Cerebellar cortex (tissue), 1 donor: ENCODE results near the gene GRAP2.

Experiments
- DNase-seq: peaks from one replicate; pipeline ENCODE4 v3.0.0-alpha.2; 2015; ENCODE audit warnings: low spot score

The GRAP2 gene

DNA sequence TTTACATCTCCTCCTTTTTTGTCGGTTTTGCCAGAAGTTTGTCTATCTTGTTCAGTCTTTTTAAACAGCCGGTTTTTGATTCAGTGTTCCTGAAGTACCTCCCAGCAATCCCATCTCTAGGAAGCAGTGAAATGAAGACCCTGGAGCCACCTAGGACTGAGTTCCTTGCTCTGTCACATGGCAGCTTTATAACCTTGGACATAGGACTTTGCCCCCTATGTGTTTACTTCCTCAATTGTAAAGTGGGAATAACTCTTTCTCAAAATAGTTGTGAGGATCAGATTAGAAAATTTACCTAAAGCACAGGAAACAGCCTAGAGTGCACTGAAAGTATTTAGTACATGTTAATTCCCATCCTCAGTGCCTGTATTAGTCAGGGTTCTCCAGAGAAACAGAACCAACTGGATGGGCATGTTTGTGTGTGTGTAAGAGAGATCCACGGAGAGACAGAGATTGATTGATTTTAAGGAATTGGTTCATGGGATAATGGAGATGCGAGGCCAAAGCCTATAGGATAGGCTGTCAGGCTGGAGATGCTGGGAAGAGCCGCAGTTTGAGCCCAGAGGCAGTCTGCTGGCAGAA lies 113.9 kb downstream of the GRAP2 start:
- no peak for DNase-seq

DNA sequence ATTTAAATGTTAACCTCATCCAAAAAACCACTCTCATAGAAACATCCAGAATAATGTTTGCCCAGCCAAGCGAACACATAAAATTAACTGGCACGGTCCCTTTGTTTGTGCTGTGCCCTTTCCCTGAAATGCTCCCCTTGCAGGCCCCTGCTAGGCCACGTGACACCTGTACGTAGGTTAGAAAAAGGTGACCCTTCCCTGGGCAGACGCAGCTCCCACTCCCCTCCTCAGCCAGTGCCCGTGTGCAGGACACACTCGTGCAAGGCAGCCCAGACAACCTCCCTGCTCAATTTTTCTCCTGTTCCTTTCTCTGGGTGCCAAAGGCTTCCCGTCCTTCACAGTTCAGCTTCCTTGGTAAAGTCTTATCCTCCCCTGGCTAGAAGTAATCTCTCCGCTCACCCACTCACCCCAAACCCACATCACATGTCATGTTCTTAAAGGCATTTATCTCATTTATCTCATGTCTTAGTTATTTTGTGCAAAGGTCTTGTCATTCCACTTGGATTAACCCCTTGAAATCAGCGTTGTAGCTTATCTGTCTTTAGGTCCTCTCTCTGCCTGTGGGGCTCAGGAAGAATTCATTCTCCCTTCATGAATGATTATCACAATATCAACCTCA lies 114.6 kb downstream of the GRAP2 start:
- no peak for DNase-seq

DNA sequence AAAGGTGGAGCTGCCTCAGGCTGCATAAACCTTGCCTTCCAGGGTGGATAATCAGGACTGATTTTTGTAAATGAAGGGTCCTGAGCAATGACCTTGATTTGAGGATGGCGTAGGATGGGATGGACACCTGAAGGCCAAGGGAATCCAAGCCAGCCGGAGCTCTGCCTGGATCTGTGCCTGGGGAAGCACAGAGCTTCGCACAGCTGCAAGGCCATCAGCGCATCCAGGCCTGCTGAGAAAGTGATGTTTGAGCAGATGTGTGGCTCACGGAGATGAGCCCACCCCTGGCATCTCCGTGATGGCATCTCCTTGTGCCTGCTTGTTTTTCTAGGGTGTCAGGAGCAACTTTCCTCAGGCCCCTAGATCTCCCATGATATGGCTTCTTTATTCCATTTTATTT lies 117.2 kb downstream of the GRAP2 start:
- DNase-seq = no peak

DNA sequence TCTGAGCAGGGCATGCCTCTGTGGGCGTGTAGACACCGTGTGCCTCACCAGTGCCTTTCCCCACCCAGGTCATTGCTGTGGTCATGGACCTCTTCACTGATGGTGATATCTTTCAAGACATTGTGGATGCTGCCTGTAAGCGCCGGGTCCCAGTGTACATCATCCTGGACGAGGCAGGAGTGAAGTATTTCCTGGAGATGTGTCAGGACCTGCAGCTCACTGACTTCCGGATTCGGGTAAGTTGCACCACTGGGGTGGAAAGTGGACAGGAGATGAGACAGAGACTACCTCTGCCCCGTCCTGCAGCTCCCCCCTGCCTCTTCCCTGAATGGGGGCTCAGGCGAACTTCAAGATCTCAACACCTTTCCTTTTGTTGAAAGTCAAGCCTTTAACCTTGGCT lies 118.2 kb downstream of the GRAP2 start:
- DNase-seq = no peak

DNA sequence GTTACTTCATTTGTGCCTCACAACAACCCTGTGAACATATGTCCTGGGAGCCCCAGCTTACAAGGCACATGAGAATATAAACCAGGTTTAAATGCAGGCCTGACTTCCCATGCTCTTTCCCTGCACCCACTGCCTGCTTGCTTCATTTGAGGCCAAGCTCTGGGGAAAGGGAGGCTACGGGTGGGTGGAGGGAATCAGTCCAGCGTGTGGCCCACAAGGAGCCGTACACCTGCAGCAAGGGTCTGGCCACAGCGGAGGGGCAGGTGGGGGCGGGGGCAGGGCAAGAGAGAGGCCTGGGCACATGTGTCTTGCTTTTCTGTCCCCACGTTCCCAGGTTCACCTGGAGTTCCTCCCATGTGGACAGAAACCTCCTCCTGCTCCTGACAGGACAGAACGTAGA lies 120.1 kb downstream of the GRAP2 start:
- no peak for DNase-seq

DNA sequence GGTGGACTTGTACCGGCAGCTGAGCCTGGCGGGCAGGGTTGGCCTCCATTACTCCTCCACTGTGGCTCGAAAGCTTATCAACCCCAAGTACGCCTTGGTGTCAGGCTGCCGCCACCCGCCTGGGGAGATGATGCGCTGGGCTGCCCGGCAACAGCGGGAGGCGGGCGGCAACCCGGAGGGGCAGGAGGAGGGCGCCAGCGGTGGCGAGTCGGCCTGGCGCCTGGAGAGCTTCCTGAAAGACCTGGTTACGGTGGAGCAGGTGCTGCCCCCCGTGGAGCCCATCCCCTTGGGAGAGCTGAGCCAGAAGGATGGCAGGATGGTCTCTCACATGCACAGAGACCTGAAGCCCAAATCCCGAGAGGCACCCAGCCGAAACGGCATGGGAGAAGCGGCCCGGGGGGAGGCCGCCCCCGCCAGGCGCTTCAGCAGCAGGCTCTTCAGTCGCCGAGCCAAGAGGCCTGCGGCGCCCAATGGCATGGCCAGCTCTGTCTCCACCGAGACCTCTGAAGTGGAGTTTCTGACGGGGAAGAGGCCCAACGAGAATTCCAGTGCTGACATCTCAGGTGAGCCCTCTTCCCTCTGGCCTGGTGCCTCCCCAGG lies 120.6 kb downstream of the GRAP2 start:
- DNase-seq = no peak

DNA sequence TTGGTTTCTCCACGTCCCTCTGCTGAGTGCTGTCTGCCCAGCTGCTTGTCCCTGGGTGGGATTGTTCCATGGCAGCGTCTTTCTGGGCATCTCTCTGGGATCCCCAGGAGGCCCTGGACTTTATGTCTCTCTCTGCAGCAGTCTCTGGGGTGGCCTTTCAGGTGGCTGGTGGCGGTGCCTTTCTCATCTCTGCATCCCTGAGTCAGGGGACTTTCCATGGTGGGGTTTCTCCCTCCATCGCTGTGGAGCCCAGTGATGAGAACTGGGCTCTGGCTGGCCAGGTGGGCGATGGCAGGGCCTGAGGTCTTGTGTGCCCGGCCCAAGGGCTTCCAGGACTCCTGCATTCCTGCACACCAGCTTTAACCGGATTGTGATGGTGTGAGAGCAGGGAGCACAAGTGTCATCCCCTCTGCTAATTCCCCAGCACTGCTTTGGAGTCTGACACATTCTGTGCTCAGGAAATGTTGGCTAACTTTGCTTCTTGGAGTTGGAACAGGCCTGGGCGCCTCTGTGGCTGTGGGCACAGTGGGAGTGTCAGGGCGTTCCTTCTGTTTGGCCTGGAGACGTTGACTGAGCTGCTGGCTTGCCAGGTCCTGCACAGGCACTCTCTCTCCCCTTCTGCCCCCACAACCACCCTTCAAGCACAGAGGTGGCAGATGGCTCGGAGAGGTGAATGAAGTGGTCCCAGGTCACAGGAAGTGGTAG lies 121.8 kb downstream of the GRAP2 start:
- DNase-seq = no peak
